GM21528 (cell line): ENCODE data around the gene BZW2.

ENCODE experiments used
- ATAC-seq: cut with Tn5 transposase; IDR thresholded peaks from one replicate; pipeline ENCODE4 v1.9.1; 2021; ENCODE audit warnings: mild to moderate bottlenecking, moderate library complexity; ENCODE audit not compliant: unreplicated experiment, low FRiP score

Gene BZW2

GRCh38 chr7:16712916-16713315, 66.9 kb downstream of the BZW2 start:
- ATAC-seq = no peak

DNA sequence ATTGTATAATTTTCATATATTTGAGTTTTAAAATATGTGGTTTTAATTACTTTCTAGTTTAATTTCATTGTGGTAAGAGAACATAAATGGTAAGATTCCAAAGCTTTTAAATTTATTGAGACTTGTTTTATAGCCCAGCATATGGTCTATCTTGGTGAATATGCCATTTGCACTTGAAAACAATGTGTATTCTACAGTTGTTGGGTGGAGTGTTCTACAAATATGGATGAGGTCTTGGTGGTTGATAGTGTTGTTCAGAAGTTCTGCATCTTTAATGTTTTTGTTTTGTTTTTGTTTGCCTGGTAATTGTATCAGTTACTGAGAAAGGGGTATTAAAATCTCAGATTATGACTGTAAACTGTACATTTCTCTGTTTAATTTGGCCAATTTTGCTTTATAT, 69.9 kb downstream of the BZW2 start:
- no peak for ATAC-seq

- ATAC-seq = no peak
These were observed 72.2 kb downstream of the BZW2 start for GRCh38 chr7:16718111-16718656.

- ATAC-seq = no peak
These were observed 73.7 kb downstream of the BZW2 start for GRCh38 chr7:16719699-16720098.

DNA sequence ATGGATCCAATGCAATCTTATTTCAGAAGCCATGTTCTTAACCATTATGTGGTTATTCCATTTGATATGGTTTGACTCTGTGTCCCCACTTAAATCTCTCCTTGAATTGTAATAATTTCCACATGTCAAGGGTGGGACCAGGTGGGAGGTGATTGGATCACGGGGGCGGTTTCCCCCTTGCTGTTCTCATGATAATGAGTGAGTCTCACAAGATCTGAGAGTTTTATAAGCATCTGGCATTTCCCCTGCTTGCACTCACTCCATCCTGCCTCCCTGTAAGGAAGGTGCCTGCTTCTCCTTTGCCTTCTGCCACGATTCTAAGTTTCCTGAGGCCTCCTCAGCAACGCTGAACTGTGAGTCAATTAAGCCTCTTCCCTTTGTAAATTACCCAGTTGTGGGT, 75.6 kb downstream of the BZW2 start:
- no peak for ATAC-seq

- ATAC-seq = no peak
These were observed 78.4 kb downstream of the BZW2 start for GRCh38 chr7:16724344-16724743.

GRCh38 chr7:16726189-16726588, 80.2 kb downstream of the BZW2 start:
- no peak for ATAC-seq

DNA sequence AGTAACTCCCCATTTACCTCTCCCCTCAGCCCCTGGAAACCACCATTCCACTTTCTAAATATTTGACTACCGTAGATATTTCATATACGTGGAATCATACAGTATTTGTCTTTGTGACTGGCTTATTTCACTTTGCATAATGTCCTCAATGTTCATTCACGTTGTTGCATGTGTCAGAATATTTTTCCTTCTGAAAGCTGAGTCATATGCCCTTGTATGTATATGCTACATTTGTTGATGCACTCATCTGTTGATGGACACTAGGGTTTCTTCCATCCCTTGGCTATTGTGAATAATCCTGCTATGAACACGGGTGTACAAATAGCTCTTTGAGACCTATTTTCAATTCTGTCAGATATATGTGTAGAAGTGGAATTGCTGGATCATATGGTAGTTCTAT, 81.8 kb downstream of the BZW2 start:
- ATAC-seq = no peak

DNA sequence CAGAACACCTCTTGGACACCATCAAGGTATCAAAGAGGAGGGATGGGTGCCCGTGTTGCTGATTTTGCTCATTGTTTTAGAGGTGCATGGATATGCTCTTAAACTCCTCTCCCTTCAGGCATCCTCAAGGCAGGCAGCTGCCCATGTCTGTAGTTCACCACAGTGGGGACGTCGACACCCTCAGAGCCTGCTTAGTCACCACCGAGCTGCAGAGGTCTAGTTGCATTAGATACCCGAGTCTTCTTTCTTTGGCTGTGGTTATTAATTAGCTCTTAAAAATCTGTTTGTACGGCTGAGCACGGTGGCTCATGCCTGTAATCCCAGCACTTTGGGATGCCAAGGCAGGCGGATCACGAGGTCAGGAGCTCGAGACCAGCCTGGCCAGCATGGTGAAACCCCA, 82.8 kb downstream of the BZW2 start:
- no peak for ATAC-seq

DNA sequence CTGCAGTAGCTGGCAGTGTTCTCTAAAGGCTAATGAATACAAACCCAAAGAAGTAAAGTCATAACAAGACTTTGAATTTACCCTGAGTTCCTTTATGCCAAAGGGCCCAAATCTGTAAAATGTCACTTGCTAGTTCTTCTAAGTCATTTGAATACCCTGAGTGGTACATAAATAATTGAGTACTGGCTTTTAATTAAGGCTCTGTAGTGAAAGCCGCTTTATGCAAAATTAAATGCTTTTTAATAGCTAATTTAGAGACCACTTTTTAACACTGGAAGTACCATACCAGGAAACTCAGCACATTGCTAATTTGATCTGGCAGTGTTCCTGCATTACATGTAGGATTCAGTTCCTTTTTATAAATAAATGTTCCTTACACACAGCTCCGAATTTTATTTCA, 83.6 kb downstream of the BZW2 start:
- ATAC-seq = no peak

GRCh38 chr7:16730937-16731336, 85.0 kb downstream of the BZW2 start:
- ATAC-seq = no peak

DNA sequence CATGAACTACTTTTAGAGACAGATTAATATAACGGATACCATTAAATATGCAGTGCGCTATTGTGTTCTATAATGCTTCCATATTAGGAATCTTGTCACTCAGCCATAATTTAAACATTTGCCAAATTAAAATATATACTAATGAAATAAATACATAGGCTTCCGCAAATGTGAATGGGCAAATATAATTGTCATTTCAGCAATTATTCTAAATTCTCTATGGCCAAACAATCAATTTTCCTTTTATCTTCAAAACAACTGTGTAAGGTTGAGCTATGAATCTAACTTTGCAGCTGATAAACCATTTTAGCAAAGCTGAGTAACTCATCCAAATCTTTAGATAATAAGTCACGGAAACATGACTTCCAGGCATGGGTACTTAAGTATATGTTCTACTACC, 86.8 kb downstream of the BZW2 start:
- no peak for ATAC-seq

DNA sequence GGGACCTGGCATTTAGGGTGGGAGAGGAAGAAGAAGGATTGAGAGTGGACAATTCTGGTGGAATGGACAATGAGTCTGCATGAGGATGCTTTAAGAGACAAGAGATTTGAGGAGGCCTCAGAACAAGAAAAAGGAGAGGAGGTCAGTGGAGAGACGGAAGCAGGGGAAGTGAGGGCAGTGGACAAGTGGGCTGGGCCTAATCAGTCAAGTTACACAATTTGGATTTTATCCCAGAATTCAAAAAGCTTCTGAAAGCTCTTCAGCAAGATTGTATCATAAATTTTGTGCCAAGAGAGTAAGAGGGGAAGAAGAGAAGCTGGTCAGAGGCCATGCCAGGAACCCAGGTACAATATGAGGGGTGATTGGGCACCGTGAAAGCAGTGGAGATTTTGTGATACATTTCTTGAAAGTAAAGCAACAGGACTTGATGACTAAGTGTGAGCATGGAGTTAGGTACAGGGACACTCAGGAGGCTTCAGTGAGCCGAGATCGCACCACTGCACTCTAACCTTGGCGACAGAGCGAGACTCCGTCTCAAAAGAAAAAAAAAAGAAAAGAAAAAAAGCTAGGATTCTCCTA, 88.3 kb downstream of the BZW2 start:
- no peak for ATAC-seq

GRCh38 chr7:16735020-16735419, 89.0 kb downstream of the BZW2 start:
- ATAC-seq = no peak

- ATAC-seq = no peak
These were observed 92.2 kb downstream of the BZW2 start for GRCh38 chr7:16738011-16738688.

- ATAC-seq = no peak
These were observed 94.1 kb downstream of the BZW2 start for GRCh38 chr7:16739863-16740622.

DNA sequence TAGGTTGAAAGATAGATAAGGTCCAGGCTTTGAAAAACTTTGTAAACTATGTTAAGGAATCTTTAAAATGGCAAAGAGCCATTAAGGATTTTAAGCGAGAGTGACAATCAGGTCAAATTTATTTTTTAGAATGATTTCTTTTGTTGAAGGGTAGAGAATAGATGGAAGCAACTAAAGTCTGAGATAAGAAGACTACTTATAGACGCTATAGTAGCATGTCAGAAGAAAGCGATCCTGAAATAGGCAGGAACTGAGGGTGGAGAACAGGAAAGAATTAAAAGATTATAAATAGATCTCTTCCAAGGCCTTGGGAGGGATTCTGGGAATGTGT, 94.6 kb downstream of the BZW2 start:
- no peak for ATAC-seq

GRCh38 chr7:16740996-16741395, 95.0 kb downstream of the BZW2 start:
- no peak for ATAC-seq

GRCh38 chr7:16741676-16742075, 95.7 kb downstream of the BZW2 start:
- no peak for ATAC-seq

GRCh38 chr7:16742547-16742946, 96.6 kb downstream of the BZW2 start:
- no peak for ATAC-seq

DNA sequence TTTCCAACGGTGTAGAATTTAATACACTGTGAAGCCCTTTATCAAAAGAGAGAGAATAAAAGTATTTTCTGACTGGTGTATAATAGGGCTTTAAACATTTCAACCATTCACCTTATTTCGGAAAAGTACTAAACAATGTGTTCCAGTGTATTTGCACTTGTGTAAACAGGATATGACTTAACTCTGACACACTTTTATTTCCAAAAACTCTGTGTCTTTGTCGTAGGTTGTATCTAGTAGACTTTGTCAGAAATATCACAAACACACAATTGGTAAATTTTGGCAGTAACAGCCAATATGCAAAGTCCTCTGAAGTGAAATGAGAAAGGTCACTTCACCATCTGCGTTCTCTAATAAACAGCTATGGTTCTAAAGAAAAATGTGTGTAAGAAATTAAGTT, 97.3 kb downstream of the BZW2 start:
- no peak for ATAC-seq
